Activated CD8-positive, alpha-beta T cell treated with anti-CD3 and anti-CD28 coated beads for 36 hours (primary cell): ENCODE results near the gene RARRES2. TPM values are rescaled to one million over a fixed set of nuclear protein-coding genes. Genes with fewer than 3 reads are reported as not detected.

ENCODE experiments used
- ATAC-seq: fragments of 200-7000 bp; cut with Tn5 transposase; one replicate; pipeline ENCODE4 v1.10.0; 2021; ENCODE audit warnings: mild to moderate bottlenecking, moderate library complexity
- CTCF ChIA-PET: fragments of 350-600 bp; sonication (Branson Sonifier 250); formaldehyde crosslinking; loops from one replicate; lab custom pipeline; 2021; ENCODE audit warnings: antibody characterized with exemption; lab: Charles Lee
- POLR2A ChIA-PET: fragments of 350-600 bp; sonication (Branson Sonifier 250); formaldehyde crosslinking; loops from one replicate; lab custom pipeline; 2021; ENCODE audit warnings: antibody characterized with exemption; lab: Charles Lee
- DNase-seq: peaks from one replicate; pipeline ENCODE4 v3.0.0-alpha.2; 2020
- H3K27ac Mint-ChIP-seq: one replicate; pipeline ENCODE4 v1.8.0; 2021; ENCODE audit warnings: mild to moderate bottlenecking, mixed read lengths
- H3K27me3 Mint-ChIP-seq: one replicate; pipeline ENCODE4 v1.8.0; 2021; ENCODE audit warnings: mixed read lengths
- H3K36me3 Mint-ChIP-seq: one replicate; pipeline ENCODE4 v1.8.0; 2021; ENCODE audit warnings: low read depth, mixed read lengths
- H3K4me1 Mint-ChIP-seq: one replicate; pipeline ENCODE4 v1.8.0; 2021; ENCODE audit warnings: low read depth, mixed read lengths
- H3K4me3 Mint-ChIP-seq: one replicate; pipeline ENCODE4 v1.8.0; 2021; ENCODE audit warnings: mild to moderate bottlenecking, moderate library complexity, mixed read lengths
- H3K9me3 Mint-ChIP-seq: one replicate; pipeline ENCODE4 v1.8.0; 2021; ENCODE audit warnings: mixed read lengths
- CTCF ChIP-seq: fragments of 200-600 bp; IDR thresholded peaks from one replicate; pipeline ENCODE4 v1.8.0; 2022; ENCODE audit warnings: antibody characterized with exemption, mild to moderate bottlenecking
- intact Hi-C: fragments of 100-400 bp; cut with micrococcal nuclease; formaldehyde crosslinking; loops from one replicate; pipeline ENCODE4 v1.10.0; 2022
- total RNA-seq, 2 experiments: library from RNA; stranded (reverse); gene quantifications; one replicate each; pipeline ENCODE4 v1.2.3, GENCODE V29; 2021

The RARRES2 gene
- total RNA-seq, 2 experiments from 2014 or later = not detected

GRCh38 chr7:150377196-150377595, 35.8 kb upstream of the RARRES2 start:
- POLR2A ChIA-PET = interaction anchor here (0.7 to 2.3 kb wide), 5 partner anchors 9 to 29 kb away, joined by 3 to 26 read pairs (median 8); partner anchors contain the start of gene REPIN1
- H3K4me3 Mint-ChIP-seq = no peak overlapping the region
- H3K27me3 Mint-ChIP-seq = no peaks in the 10 kb centered on the region

GRCh38 chr7:150376560-150376959, 35.1 kb upstream of the RARRES2 start:
- Mint-ChIP-seq H3K9me3 (no peaks in the 10 kb centered on the region), H3K27ac (peak overlapping the region; percentile 84), H3K4me3 (peak overlapping the region; percentile 8), H3K36me3 (peaks cover 22% of the 10 kb centered on the region), H3K27me3 (no peaks in the 10 kb centered on the region), H3K4me1 (peaks cover 62% of the 10 kb centered on the region)
- DNase-seq (no peak), ATAC-seq (no peak)
- intact Hi-C loops = no loop called here
- TF ChIP-seq CTCF = no peak
- ChIA-PET CTCF (no interaction called here), POLR2A (no interaction called here)

More at GRCh38 chr7:150377196-150377595, 35.8 kb upstream of the RARRES2 start:
- DNase-seq (no peak), ATAC-seq (no peak)
- peak overlapping the region; percentile 57 for H3K27ac Mint-ChIP-seq
- intact Hi-C loops = no loop called here
- TF ChIP-seq CTCF = no peak
- CTCF ChIA-PET = interaction anchor here (0.9 to 2.2 kb wide), 3 partner anchors 8 to 45 kb away, joined by 3 to 7 read pairs (median 4); partner anchors contain the start of gene REPIN1
- peaks cover 62% of the 10 kb centered on the region for H3K4me1 Mint-ChIP-seq
- H3K36me3 Mint-ChIP-seq = peaks cover 22% of the 10 kb centered on the region
- H3K9me3 Mint-ChIP-seq = no peaks in the 10 kb centered on the region

GRCh38 chr7:150375662-150376521, 34.5 kb upstream of the RARRES2 start:
- POLR2A ChIA-PET = interaction anchor here (0.6 kb wide), 1 partner anchor 1039 kb away, joined by 3 read pairs; no protein-coding TSS in a partner anchor
- peak overlapping the region; percentile 84 for H3K27ac Mint-ChIP-seq
- no peak for TF ChIP-seq CTCF
- H3K9me3 Mint-ChIP-seq = no peaks in the 10 kb centered on the region
- peaks cover 62% of the 10 kb centered on the region for H3K4me1 Mint-ChIP-seq
- CTCF ChIA-PET = no interaction called here
- peaks cover 23% of the 10 kb centered on the region for H3K36me3 Mint-ChIP-seq
- DNase-seq = peak; percentile 78
- peak overlapping the region; percentile 8 for H3K4me3 Mint-ChIP-seq
- no peaks in the 10 kb centered on the region for H3K27me3 Mint-ChIP-seq
- peak; percentile 37 for ATAC-seq
- intact Hi-C loops = no loop called here

- ATAC-seq (no peak), DNase-seq (no peak)
- no peaks in the 10 kb centered on the region for H3K9me3 Mint-ChIP-seq
- ChIA-PET POLR2A (interaction anchor here (1.1 kb wide), 1 partner anchor 28 kb away, joined by 3 read pairs; no protein-coding TSS in a partner anchor), CTCF (no interaction called here)
- H3K27ac Mint-ChIP-seq = no peak overlapping the region
- intact Hi-C loops = no loop called here
- peaks cover 67% of the 10 kb centered on the region for H3K4me1 Mint-ChIP-seq
- no peaks in the 10 kb centered on the region for H3K27me3 Mint-ChIP-seq
- no peak for TF ChIP-seq CTCF
- peaks cover 31% of the 10 kb centered on the region for H3K36me3 Mint-ChIP-seq
- no peak overlapping the region for H3K4me3 Mint-ChIP-seq
Observed at GRCh38 chr7:150374472-150374871, 33.0 kb upstream of the RARRES2 start.

- peak overlapping the region; percentile 34 for H3K27ac Mint-ChIP-seq
- ChIA-PET POLR2A (interaction anchor here (1.2 kb wide), 1 partner anchor 60 kb away, joined by 3 read pairs; no protein-coding TSS in a partner anchor), CTCF (no interaction called here)
- no peaks in the 10 kb centered on the region for H3K27me3 Mint-ChIP-seq
- peaks cover 31% of the 10 kb centered on the region for H3K36me3 Mint-ChIP-seq
- no peak for ATAC-seq
- TF ChIP-seq CTCF = no peak
- H3K4me3 Mint-ChIP-seq = no peak overlapping the region
- peaks cover 67% of the 10 kb centered on the region for H3K4me1 Mint-ChIP-seq
- H3K9me3 Mint-ChIP-seq = no peaks in the 10 kb centered on the region
- intact Hi-C loops = no loop called here
- no peak for DNase-seq
Observed at GRCh38 chr7:150374026-150374425, 32.6 kb upstream of the RARRES2 start.
